Stimulated activated CD8-positive, alpha-beta memory T cell treated with anti-CD3 and anti-CD28 coated beads, Interleukin-12 subunit alpha, Interleukin-12 subunit beta, amount 100 ng/mL, for 1 hour (primary cell): ENCODE data around the gene DRGX.

Experiments
- DNase-seq: peaks from one replicate; pipeline ENCODE4 v3.0.0-alpha.2; 2020; ENCODE audit warnings: low read depth

Gene DRGX

GRCh38 chr10:49395741-49396665 is at the start of gene DRGX:
Gene DRGX (minus strand): TSS chr10:49396089. CDS start chr10:49395440, 649 bp downstream.
- DNase-seq, result no peak

- DNase-seq, result no peak
Measured at GRCh38 chr10:49444349-49444748, 48.5 kb upstream of the DRGX start.

GRCh38 chr10:49442863-49443262 is 47.0 kb upstream of the DRGX start:
- no peak for DNase-seq

GRCh38 chr10:49441488-49442476 is 45.9 kb upstream of the DRGX start:
- DNase-seq, result no peak

- DNase-seq, result no peak
Measured at GRCh38 chr10:49435225-49435624, 39.3 kb upstream of the DRGX start.

GRCh38 chr10:49433069-49433468 is 37.2 kb upstream of the DRGX start:
- DNase-seq, result no peak

GRCh38 chr10:49431426-49431825 is 35.5 kb upstream of the DRGX start:
- DNase-seq, result no peak

GRCh38 chr10:49429458-49429857 is 33.6 kb upstream of the DRGX start:
- DNase-seq, result no peak

GRCh38 chr10:49426490-49427360 is 30.8 kb upstream of the DRGX start:
- DNase-seq, result no peak

GRCh38 chr10:49419005-49419404 is 23.1 kb upstream of the DRGX start:
- no peak for DNase-seq

GRCh38 chr10:49418328-49418727 is 22.4 kb upstream of the DRGX start:
- DNase-seq, result no peak

GRCh38 chr10:49418053-49418326 is 22.1 kb upstream of the DRGX start:
- no peak for DNase-seq

- DNase-seq, result no peak
Measured at GRCh38 chr10:49417311-49418052, 21.6 kb upstream of the DRGX start.

GRCh38 chr10:49415846-49416245 is 20.0 kb upstream of the DRGX start:
- DNase-seq, result no peak

GRCh38 chr10:49415109-49415508 is 19.2 kb upstream of the DRGX start:
- DNase-seq, result no peak

GRCh38 chr10:49414496-49414895 is 18.6 kb upstream of the DRGX start:
- DNase-seq, result no peak

- no peak for DNase-seq
Measured at GRCh38 chr10:49412571-49412970, 16.7 kb upstream of the DRGX start.

GRCh38 chr10:49410365-49411074 is 14.6 kb upstream of the DRGX start:
- DNase-seq, result no peak

- DNase-seq, result no peak
Measured at GRCh38 chr10:49409755-49410154, 13.9 kb upstream of the DRGX start.

- DNase-seq, result no peak
Measured at GRCh38 chr10:49408519-49409306, 12.8 kb upstream of the DRGX start.
